Measurements from ENCODE around the gene SH2D3A.
A peak's percentile ranks its signal among the peaks of the same experiment; 100 is the strongest.

The SH2D3A gene

DNA sequence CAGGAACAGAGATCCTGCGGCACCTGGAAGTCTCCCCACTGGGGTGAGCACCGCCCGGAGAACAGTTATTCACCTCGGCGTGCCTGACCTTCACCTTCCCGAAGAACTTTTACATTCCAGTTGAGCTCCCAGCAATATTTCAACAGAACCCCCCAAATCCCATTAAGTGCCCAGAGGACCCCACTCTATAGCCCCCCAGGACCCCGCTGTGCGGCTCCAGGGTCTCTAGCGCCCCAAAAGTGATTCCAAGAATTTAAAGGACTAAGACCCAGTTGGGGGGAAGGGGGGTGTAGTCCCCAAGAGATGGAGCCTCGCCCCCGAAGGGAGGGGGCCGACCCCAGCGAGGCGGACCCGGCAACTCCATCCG, 30.3 kb downstream of the SH2D3A start:
- peak; percentile 44 for DNase-seq

DNA sequence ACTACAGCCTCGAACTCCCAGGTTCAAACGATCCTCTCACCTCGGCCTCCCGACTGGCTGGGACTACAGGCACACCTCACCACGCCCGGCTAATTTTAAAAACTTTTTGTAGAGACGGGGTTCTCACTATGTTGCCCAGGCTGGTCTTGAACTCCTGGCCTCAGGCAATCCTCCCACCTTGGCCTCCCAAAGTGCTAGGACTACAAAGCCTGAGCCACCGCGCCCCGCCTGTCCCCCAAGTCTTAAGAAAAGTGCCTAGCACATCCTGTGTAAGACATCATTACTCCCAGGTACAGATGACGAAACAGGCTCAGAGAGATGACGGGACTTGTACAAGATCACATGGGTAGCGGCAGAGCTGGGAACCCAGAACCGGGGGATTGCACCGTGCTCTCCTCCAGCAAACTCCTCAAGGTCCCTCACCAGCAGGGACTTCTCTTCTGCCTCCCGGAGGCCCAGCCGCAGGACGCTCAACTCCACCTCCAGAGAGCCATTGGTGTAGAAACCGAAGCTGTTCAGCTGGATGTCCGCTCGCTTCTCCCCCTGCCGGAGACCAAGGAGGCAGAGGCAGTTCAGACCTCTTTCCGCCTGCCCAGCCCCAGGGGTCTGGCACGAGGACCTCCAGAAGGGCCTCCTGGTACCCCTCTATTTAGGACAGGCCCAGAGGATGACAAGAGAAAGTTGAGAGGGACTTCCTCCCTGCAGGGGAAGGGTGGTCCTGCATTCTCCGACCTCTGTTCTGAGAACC, 30.9 kb downstream of the SH2D3A start:
- peak; percentile 44 for DNase-seq

- no peak for DNase-seq
Observed at GRCh38 chr19:6735181-6735911, 31.9 kb downstream of the SH2D3A start.

GRCh38 chr19:6734096-6734696, 33.0 kb downstream of the SH2D3A start:
- no peak for DNase-seq

DNA sequence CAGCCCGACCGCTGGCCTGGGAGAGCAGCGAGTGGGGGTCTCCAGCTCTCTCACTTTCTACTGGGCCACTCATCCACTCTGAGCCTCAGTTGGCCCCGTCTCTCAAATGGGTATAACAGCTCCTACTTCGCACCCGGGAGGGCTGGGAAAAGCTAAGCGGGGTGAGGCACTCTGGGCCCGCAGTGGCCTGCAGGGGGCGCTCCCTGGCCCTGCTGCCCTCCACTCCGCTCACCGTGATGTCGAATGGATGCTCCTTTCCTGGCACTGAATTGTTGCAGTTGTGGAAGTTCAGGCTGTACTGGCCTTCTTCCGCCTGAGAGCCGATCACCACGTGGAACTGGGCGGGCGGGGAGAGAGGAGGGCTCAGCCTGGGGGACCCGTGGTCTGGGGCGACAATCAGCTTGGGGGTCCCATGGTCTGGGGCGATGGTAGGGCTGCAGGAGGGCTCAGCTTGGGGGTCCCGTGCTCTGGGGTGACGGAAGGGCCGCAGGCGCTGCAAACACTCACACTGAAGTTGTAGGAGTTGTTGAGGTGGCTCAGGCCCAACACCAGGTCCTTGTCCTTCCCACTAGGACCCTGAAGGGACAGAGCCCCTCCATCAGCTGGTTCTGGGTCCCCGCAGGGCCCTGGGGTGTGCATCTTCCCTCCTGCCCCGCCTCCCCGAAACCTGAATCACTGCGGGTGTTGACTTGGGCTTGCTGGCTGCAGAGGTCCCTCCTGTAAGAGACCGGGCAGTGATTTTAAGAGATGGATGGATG, 33.7 kb downstream of the SH2D3A start:
- no peak for DNase-seq

GRCh38 chr19:6732803-6733337, 34.4 kb downstream of the SH2D3A start:
- no peak for DNase-seq

DNA sequence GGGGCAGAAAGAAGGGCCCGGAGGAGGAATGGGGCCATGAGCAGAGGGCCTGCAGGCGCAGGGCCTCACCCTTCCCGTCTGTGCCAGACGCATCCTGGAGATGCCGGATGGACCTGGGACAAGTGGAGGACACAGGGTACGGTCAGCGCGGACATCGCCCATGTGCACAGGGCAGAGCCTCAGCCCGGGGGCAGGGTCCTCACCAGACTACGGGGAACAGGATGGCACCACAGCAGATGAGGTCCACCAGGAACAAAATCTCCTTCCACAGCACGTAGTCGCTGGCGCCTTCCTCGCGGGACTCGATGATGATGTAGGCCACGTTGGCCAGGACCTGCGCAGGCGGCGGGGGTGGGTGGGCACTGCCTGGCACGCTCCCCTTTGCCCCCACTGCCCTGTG, 35.4 kb downstream of the SH2D3A start:
- no peak for DNase-seq

- DNase-seq: no peak
Observed at GRCh38 chr19:6730941-6731670, 36.1 kb downstream of the SH2D3A start.

GRCh38 chr19:6730153-6730804, 37.0 kb downstream of the SH2D3A start:
- no peak for DNase-seq

GRCh38 chr19:6729573-6730152, 37.6 kb downstream of the SH2D3A start:
- no peak for DNase-seq

DNA sequence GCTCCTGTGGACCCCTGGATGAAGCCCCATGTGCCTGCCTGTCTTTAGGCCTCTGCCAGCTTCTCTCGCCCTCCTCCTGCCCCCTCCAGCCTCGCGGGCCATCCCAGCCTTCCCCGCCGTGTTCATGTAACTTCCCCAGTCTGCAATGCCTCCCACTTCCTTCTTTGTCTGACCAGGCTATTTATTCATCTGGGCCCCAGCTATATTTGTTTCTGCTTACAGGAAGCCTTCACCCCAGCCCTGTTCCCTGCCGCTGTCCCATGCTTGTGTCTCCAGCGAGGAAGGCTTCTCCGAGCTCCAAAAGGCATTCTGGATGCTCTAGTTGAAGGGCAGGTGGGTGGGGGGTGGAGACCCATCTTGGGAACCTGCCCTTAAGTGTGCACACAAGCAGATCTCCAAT, 38.9 kb downstream of the SH2D3A start:
- no peak for DNase-seq

- DNase-seq: no peak
Observed at GRCh38 chr19:6725513-6726231, 41.6 kb downstream of the SH2D3A start.

GRCh38 chr19:6724631-6725492, 42.4 kb downstream of the SH2D3A start:
- no peak for DNase-seq

- no peak for DNase-seq
Observed at GRCh38 chr19:6723738-6724137, 43.5 kb downstream of the SH2D3A start.

DNA sequence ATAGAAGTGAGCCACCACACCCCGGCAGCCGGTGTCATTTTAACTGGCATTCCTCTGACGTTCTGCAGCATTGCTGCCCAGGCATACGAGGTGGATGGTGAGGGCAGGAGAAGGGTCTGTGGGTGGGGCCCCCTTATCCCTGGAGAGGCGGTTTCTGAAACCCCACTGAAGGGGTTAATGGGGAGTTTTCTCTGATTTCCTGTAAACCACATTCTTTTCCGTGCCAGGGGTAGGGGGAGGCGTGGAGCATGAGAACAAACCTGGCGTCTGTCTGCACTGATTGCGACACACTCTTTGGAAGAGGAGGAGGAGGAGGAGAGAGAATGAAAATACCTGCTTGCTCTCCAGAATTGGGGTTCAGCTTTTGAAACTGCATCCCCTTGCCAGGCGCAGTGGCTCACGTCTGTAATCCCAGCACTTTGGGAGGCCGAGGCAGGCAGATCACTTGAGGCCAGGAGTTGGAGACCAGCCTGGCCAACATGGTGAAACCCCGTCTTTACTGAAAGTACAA, 44.1 kb downstream of the SH2D3A start:
- no peak for DNase-seq

GRCh38 chr19:6721773-6722172, 45.5 kb downstream of the SH2D3A start:
- no peak for DNase-seq

DNA sequence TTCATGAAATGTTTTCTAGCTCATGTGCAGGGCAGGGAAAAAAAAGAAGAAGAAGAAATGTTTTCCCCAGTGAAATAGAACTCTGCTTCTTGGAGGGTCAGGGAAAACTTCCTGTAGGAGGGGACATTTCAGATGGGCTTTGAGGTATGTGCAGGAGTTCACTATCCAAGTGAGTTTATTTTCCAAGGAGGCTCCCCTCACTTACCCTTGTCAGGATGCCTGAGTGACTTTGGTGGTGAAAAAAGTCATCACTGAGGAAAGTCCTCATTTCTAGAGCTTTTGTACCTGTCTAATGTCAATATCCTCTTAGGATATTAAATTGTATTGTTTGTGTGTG, 46.1 kb downstream of the SH2D3A start:
- DNase-seq: no peak

DNA sequence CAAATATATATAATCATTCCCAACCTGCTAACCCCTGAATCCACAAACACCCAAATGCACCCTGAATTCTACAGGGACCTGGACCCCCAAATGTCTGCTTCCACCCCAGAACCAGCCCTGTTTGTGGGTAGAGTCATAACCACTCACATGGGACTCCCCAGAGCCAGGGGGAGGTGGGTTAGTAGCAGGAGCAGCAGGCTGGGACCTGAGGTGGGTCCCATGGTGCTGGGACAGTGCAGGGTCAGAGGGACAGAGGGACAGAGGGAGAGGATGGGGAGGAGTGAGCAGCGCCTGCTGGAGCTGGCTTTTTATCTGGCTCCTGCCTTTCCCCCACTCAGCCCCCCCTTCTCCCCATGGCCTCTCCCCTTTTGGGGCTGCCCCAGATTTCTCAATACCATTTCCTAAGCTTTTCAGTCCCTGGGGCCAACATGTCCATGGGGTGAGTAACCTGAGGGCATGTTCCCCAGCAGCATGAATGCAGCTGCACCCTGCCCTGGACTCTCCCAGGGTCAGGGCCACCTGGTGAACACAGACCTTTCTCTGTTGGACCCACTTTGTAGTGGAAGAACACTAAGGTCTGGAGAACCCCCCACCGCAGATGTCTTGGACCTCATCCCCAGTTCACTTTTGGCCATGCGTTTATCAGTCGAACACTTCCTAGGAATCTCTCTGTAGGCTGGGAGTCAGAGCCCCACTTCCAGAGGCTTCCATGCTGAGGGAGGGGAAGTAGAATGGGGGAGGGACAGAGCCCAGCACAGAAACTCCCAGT, 46.7 kb downstream of the SH2D3A start, which contains the start of gene C3:
TSS of gene C3 (minus strand) at position 282 of the 769 bp plus-strand sequence. CDS start at position 221, 61 bp downstream.
- DNase-seq: no peak

- no peak for DNase-seq
Observed at GRCh38 chr19:6719992-6720368, 47.3 kb downstream of the SH2D3A start.

All from effector CD8-positive, alpha-beta T cell (primary cell).